Midbrain (tissue), 1 donor: ENCODE data around the gene PRLH.

Experiments
- DNase-seq: peaks from one replicate; lab custom pipeline; 2025; lab: John Stamatoyannopoulos, UW

The PRLH gene, protein sequence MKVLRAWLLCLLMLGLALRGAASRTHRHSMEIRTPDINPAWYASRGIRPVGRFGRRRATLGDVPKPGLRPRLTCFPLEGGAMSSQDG

DNA sequence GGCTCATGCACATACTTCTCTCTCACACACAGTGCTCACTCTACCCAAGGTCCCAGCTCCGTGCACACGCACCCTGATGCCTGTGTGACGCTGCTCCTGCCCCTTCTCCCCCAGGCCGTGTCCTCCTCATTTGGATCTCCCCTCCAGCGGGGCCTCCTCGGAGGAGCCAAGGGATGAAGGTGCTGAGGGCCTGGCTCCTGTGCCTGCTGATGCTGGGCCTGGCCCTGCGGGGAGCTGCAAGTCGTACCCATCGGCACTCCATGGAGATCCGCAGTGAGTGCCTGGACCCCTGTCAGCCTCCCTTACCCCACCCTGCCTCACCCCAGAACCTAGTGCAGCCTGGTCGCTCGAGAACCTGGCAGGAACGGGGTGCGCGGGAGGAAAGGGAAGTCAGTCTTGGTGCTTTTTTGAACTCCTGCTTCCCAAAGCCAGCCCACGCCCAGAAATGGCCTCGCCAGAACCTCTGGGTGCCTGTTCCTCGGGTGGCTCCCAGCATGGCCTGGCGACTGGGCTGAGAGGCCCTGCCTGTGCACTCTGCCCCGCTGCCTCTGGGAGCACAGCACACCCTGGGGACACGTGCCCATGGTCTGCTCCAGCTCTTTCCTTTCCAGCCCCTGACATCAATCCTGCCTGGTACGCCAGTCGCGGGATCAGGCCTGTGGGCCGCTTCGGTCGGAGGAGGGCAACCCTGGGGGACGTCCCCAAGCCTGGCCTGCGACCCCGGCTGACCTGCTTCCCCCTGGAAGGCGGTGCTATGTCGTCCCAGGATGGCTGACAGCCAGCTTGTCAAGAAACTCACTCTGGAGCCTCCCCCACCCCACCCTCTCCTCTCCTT is at the start of gene PRLH:
TSS of gene PRLH (plus strand) at position 174 of the 835 bp plus-strand sequence. CDS start at position 174, 0 bp downstream.
- DNase-seq, result no peak

DNA sequence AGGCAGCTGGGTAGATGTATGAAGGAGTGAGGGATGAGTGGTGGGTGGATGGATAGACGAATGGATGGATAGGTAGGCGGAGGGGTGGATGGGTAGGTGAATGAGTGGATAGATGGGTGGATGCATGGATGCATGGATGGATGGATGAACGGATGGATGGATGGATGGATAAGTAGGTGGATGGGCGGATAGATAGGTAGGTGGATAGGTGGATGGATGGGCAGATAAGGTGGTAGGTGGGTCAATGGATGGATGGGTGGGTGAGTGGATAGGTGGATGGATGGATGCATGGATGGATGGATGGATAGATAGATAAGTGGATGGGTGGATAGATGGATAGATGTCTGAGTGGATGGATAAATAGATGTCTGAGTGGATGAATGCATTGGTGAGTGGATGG is 49.2 kb upstream of the PRLH start:
- DNase-seq, result no peak

DNA sequence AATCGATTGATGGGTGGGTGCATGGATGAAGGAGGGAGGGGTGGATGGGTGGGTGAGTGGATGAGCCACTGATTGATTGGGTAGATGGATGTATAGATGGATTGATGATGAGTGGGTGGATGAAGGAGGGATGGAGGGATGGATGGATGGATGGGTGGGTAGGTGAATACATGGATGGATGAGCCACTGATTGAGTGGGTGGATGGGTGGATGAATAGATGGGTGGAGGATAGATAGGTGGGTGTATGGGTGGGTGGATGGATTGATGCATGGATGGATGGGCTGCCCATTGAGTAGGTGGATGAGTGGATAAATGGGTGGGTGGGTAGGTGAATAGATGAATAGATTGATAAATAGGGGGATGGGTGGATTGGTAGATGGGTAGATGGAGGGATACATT is 48.4 kb upstream of the PRLH start:
- DNase-seq, result no peak

DNA sequence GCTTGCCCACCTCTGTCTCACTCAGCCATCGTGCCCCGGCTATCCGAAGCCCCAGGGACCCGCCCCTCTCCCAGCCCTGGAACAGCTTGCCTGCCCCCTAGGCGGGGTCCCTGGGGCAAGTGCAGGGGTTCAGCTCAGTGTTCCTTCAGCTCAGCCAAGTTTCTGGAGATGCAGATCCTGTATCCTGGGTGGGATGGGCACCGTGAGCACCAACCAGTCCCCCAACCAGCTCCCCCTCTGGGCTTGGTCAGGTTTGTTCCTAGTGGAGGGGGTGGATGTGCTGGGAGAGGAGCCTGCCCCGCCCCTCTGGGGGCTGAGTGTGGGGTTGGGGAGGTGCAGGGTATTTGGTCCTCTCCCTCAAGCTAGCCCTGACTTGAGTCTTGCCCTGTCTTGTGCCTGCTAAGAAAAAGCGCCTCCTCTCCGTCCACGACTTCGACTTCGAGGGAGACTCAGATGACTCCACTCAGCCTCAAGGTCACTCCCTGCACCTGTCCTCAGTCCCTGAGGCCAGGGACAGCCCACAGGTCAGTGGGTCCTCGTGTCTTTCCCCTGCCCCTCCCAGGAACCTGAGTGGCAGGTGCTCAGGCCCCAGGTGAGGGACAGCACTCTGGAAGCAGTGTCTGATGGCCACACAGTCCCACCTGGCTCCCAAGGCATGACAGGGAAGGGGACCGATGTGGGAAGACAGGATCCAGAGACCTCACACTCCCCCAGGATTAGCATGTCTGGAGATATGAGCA is 46.7 kb upstream of the PRLH start:
- no peak for DNase-seq

DNA sequence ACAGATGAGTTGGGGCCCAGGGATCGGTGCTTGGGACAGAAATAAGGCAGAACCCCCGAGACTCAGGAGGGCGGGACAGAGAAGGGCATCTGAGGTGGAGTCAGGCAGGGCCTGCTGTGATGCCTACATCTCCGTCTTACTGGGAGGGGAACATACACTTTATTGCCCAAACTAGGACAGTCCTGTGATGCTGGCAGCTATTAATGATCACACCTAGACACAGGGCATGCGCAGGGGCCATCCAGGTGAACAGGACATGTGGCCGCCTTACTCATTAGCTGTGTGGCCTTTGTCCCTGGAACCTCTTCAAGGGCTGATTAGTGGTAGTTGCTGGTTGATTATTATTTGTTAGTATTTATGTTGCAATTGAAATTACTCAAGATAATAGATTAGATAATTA is 46.1 kb upstream of the PRLH start:
- DNase-seq, result no peak

DNA sequence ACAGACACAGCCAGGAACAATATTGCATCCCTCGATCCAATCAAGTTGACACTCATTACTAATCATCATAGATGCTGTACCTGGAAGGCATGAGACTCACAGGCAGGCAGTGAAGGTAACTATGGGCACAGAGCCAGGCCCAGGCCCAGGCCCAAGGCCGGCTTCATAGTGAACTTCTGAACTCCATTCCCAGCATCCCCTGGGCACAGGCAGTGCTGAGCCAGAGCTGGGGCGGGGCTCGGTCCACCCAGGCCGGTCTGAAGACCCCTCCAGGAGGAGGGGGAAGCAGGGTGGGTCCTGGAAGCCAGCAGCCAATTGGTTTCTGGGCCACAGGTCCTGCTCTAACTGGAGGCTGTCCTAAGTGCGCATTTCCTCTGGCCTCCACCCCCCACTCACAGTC is 41.7 kb upstream of the PRLH start:
- DNase-seq, result no peak

DNA sequence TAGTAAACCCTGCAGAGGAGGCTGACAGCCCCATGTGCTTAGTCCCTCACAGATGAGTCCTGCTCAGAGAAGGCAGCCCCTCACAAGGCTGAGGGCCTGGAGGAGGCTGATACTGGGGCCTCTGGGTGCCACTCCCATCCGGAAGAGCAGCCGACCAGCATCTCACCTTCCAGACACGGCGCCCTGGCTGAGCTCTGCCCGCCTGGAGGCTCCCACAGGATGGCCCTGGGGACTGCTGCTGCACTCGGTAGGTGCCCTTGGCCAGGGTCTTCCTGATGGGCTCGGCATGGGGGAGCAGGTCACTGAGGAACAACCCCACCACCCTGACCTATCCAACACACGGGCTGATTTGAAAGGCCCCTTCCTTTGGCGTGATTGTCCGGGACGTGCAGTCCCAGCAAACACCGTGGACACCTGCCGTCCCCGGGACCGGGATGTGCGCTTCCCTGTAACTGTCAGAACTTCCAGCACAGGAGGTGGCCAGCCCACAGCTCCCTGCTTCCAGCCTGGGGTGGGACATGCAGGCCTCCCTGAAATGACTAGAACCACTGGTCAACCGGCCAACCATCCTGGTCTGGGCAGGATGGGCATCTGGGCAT is 40.7 kb upstream of the PRLH start:
- no peak for DNase-seq

DNA sequence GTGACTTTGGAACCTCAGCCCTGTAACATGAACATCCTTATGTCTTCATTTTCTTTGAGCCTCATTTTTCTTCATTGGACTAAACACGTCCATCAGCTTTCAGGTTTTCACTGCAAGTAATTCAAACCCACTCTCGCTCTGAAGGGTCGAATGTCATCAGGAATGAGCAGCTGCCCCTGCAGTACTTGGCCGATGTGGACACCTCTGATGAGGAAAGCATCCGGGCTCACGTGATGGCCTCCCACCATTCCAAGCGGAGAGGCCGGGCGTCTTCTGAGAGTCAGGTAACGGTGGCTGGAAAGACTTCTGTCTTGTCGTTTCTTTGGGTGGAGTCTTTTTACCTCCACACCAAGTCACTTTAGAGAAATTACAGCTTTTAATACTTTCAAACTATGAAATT is 39.1 kb upstream of the PRLH start:
- DNase-seq, result no peak

DNA sequence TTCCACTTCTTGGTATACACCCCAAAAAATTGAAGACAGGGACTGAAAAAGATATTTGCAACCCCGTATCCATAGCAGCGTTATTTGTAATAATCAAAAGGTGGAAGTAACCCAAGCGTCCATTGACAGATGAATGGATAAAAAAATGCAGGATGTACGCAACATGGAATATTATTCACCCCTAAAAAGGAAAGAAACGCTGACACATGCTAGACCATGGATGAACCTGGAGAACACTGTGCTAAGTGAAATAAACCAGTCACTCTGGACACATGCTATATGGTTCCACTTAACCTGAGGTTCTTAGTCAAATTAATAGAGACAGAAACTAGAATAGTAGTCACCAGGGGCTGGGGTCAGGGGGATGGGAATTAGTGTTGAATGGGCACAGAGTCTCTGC is 38.6 kb upstream of the PRLH start:
- DNase-seq, result no peak

DNA sequence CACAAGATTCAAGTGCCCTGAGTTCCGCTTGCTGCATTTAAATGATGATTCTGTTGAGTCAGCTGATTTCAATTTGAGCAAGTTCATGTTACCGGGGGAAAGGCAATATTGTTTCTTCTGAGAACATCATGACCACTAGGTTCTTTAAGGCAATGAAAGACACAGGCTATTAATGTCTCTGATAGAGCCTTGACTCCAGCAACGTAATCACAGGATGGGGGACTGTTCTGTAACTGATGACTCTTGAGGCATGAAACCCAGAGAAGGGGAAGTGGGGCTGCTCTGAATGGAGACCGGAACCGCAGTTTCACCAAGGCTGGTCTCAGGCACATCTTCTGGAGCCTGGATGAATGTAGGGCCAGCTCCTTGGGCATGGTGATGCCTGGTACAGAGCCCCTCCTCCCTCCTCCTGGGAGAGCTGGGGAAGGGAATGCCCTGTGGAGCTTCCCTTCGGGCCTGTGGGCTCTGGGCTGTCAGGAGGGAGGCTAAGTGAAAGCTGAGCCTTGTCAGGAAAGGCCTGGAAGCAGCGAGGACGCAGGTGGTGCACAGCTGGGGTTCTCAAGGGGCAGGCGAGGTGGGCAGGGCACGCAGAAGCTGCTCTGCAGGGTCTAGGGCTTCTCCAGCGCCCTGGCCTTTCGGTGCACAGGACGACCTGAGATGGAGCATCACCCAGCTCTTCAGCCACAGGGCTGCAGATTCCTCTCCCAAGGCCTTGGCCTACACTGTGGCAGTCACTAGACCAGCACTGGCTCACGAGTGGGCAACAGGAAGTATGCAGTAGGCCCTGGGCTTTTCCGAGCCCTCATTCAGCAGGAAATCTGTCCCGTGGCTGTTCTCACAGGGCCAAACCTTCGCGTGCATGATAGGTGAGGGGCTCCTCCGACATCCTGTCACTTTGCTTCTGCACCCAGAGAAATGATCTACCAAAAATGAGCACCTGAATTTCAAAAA is 36.6 kb upstream of the PRLH start:
- peak; percentile 12 for DNase-seq

DNA sequence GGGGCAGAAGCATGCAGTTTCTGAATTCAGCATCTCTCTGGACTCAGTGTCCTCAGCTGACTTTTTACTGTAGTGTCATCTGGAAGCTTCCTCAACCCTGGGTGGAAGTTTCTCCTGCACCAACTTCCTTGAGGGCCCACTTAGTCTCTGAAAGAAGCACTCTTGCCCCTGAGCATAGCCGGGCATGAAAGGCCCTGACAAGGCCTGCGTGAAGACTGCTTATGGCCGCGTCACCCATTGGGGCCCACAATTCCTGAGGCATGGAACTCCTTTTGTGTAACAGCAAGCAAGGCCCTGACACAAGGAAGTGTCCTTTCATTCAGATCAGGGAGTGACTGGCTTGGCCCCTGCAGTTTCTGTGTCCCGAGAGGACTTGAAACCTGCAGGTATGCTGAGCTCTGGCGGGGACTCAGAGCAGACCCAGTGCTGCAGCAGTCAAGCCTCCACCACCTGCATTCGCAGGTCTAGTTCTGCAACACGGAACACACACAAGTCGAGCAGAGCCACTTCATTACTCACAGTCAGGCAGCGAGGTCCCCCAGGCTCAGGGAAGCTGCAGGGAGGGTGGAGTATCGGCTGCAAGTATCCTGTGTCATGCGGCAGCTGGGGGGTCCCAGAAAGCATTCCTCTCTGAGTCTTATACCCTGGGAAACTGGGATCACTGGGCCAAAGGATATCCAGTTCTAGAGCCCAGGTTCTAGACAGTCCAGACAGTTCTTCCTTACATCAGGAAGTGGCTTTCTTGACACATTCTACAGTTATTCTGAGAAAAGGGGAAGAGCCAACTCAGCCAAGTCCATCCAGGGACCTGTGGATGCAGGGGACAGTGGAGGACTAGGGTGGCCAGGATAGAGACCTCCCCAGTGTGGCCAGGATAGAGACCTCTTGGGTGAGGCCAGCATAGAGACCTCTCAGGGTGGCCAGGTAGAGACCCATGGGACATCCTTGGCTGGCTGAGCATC is 35.6 kb upstream of the PRLH start:
- no peak for DNase-seq

DNA sequence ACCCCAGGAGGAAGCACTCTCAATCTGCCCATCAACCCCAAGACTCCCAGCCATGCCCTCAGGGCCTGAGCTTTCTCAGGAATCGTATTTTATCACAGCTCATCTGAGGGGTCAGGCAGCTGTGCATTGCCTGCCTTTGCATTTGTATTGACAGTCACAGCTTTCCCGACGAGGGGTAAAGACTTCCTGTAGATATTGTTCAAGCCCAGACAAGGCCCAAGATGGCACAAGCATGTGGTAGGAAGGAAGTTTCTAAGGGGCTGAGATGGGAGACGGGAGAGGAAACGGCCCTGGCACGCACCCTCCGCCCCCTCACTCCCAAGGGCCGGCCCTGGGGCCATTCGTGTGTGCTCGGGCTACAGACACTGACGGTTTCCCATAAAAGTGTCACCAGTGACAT is 34.2 kb upstream of the PRLH start:
- DNase-seq, result no peak

DNA sequence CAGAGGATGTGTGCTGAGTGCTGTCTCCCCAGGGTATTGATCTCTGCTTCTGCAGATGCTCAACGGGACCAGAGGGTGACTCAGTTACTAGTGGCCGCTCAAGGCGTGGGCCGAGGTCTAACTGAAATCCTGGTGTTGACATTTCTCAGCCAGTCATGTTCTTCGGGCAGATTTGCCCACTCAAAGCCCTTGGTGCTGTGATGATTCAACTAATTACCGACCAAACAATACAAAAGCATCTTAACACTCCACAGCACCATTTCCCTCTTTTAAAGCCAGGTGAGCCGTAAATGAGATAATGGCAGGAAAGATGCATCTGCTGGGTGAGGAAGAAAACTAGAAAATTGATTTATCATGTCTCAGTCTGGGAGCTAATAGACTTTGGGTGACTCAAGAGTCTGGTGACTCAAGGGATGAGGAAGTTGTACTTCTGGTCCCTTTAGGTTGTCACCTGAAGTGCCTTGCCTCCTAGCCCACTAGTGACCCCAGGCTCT is 32.7 kb upstream of the PRLH start:
- DNase-seq, result no peak

DNA sequence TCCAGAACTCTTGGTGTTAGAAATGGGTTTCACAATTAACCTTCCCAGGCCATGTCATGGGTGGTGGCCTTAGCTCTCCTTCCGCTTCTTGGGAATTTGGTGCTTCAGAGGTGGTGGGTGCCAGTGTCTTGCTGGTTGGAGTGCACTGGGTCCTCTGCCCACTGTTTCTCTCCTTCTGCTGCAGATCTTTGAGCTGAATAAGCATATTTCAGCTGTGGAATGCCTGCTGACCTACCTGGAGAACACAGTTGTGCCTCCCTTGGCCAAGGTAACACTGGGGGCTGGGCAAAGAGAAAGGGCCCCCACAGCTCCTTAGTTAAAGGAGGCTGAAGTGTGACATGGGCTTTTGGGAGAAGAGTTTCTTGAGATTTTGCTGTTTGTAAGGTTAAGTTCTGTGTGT is 32.0 kb upstream of the PRLH start:
- DNase-seq, result no peak

DNA sequence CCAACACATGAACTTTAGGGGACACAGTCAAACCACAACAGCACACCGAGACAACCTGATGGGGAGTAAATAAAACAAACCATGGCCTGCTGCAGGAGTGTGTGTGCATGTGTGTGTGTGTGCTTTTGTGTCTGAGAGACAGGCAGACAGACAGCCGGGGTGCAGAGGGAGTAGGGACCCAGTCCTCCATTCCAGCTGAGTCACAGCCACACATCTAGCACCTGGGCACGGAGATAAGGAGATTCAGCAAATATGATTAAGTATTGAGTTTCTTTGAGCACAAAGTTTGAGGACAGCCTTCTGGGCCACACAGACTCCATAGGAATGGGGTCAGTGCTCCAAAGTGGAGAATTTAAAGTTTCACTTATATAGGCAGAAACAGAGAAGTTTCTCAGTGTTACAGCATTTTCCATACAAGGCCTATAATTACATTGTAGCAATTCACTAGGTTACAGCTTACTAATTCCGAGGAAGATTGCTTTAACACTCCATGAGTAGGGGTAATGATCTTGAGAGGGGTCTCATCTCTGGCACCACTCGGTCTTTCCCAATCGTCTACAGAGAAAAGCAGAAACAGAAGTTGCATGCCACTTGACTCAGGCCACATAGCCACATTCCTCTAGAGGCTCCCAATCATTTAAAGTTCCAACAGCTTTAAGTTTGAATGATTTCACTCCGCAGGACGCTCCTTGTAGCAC is 30.8 kb upstream of the PRLH start:
- DNase-seq, result no peak

DNA sequence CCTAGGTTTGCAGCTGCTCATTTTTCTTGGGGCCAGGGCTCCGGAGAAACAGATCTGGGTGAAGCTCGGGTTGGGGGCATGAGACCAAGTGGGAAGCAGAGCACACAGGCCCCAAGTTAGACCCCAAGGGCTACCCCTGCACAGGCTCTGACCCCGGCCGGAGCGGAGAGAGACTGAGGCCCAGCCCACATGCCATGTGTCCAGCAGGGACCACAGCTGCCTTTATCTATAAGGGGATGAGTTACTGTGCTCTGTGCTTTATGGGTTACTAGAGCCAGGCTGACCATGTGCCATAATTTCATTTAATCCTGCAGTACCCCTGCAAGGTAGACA is 30.3 kb upstream of the PRLH start:
- no peak for DNase-seq

DNA sequence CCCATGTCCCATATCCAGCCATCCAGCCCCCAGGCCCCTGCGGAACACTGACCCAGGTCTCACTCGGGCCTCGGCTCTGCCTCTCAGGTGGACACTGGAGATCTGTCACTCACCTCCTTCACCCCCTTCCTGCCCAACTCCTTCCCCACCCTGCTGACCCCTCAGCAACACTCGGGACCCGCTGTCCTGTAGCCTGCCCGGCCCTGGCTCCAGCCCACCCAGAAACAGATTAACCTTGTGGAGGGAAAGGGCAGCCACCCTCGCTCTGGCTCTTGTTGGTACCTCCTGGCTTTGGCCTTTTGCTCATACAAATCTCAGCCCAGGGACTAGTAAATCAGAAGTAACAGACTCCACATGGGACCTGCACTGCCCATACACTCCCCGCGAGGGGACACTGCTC is 29.8 kb upstream of the PRLH start:
- no peak for DNase-seq

DNA sequence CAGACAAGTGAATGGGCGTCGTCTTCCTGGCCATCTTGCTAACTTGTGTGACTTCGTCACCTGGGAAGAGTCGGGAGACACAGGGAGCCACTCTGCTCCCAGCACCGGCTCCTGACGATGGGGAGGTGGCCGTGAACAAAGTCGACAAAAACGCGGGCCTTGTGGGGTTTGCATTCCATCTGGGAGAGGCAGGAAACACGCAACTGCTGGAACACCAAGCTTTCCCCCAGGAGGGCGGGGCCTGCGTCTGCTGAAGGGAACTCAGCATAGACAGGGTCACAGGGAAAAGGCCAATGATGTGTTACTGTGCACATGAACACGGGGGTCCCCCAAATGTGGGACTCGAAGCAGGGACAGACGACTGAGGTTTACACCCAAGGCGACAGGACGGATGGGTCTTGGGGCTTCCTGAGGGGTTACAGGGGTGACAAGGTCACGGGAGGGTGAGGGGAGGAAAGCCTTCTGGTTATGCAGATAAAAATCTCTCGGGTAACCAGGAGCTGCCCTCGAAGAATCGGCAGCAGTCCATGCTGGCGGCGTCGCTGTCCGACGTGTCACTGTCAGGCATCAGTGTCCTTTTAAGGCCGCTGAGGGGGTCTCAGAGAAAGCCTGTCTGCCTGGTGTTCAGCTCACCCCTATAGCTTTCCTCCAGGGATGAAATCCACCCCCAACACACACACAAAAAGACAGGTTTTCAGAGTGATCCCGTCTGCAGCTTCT is 28.2 kb upstream of the PRLH start:
- DNase-seq, result no peak

DNA sequence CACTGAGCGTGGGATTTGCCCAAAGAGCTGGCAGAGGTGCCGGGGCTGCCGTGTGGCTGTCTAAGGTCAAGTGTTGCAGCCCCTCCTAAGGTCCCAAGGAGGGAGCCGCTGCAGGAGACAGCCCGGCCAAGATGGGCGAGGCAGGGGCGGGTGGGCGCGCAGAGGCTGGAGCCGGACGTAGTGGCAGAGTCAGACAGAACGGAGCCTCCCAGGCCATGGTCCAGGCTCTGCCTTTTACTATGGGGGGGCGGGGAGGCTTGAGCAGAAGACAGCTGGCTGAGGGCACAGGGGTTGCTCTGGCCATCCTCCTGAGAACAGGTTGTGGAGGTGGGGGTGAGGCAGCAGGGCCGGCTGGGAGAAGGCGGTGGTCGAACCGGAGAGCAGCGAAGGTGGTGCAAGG is 27.5 kb upstream of the PRLH start:
- no peak for DNase-seq
